Measurements from ENCODE around the gene NRF1. TPM values are rescaled to one million over a fixed set of nuclear protein-coding genes. Genes with fewer than 3 reads are reported as not detected.
"Not testable (repeated sequence)": the region's sequence is repeated elsewhere in the genome, so short reads cannot be mapped to it uniquely, and the experiment has no call there.

The NRF1 gene
- polyA plus RNA-seq, 5 donors: 21.3 to 27.2 (median 22.4) TPM

DNA sequence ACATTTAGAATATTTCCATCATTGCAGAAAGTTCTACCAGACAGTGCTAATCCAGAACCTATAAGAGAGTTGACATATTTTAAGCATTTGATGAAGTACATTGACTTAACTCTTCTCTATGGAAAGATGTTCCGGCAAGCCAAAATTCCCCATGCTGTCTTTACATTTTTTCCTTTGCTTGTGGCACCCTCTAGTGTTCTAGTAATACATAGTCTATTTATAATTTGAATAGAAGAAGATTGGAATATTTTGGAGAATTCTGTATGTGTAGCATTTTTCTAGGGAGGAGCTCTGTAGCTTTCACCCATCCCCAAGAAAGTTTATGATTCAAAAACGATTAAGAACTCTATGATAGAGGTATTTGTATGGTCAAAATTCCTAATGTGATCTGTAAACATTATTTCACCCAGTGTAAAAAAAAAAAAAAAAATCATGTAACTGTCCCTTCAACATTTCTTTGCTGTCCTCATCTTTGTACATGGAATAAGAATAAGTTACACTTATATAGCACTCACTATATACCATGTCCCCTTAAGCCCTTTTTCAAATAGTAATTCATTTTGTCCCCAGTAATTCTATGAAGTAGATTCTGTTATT, 33.2 kb downstream of the NRF1 start:
- DNase-seq: peak; percentile 25 to 28

GRCh38 chr7:129646369-129647021, 35.0 kb downstream of the NRF1 start:
- no peak for DNase-seq

DNA sequence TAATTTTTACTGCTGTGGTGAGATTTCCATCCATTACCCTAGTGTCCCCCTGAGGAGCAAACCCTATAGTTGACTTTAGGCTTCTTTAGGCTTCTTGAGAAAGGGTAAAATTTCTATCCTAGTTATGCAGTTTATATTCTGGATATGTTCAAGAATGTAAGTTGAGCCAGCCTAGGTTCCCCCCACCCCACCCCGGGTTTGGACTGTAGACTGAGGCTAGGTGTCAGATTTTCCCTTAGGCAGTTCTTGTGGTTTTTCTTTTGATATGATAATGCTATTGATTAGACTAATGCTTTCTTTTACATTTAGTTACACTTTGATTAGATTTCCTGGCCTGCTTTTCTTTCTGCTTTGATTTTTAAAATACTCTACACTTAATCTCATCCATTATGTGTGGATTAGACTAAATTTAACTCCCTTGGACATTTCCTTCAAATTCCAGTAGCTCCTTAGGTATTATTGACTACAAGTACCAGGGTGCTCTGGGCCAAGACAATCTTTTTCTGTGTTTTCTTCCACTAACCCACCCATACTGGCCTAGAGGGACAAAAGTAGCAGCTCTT, 37.7 kb downstream of the NRF1 start:
- no peak for DNase-seq

GRCh38 chr7:129650056-129650758, 38.7 kb downstream of the NRF1 start:
- no peak for DNase-seq

- no peak for DNase-seq
Measured at GRCh38 chr7:129652914-129653313, 41.4 kb downstream of the NRF1 start.

GRCh38 chr7:129655811-129656210, 44.3 kb downstream of the NRF1 start:
- no peak for DNase-seq

DNA sequence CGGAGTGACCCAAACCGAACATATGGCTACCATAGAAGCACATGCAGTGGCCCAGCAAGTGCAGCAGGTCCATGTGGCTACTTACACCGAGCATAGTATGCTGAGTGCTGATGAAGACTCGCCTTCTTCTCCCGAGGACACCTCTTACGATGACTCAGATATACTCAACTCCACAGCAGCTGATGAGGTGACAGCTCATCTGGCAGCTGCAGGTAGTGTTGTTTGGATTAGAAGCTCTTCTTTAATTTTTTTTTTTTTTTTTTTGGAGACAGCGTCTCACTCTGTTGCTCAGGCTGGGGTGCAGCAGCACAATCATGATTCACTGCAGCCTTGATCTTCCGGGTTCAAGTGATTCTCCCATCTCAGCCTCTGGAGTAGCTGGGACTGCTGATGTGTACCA, 45.8 kb downstream of the NRF1 start:
- no peak for DNase-seq

DNA sequence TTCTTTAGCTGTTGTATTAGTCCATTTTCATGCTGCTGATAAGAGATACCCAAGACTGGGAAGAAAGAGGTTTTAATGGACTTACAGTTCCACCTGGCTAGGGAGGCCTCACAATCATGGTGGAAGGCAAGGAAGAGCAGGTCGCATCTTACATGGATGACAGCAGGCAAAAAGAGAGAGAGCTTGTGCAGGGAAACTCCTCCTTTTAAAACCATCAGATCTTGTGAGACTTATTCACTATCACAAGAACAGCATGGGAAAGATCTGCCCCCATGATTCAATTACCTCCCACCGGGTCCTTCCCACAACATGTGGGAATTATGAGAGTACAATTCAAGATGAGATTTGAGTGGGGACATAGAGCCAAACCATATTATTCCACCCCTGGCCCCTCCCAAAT, 48.4 kb downstream of the NRF1 start:
- not testable (repeated sequence) for DNase-seq

GRCh38 chr7:129661645-129662182, 50.2 kb downstream of the NRF1 start:
- DNase-seq: no peak

DNA sequence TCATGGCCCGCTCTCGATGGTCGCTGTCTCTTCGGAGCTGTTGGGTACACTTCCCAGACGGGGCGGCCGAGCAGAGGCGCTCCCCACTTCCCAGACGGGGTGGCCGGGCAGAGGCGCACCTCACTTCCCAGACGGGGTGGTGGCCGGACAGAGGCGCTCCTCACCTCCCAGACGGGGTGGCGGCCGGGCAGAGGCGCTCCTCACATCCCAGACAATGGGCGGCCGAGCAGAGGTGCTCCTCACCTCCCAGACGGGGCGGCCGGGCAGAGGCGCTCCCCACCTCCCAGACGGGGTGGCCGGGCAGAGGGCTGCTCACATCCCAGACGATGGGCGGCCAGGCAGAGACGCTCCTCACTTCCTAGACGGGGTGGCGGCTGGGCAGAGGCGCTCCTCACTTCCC, 51.7 kb downstream of the NRF1 start:
- not testable (repeated sequence) for DNase-seq

DNA sequence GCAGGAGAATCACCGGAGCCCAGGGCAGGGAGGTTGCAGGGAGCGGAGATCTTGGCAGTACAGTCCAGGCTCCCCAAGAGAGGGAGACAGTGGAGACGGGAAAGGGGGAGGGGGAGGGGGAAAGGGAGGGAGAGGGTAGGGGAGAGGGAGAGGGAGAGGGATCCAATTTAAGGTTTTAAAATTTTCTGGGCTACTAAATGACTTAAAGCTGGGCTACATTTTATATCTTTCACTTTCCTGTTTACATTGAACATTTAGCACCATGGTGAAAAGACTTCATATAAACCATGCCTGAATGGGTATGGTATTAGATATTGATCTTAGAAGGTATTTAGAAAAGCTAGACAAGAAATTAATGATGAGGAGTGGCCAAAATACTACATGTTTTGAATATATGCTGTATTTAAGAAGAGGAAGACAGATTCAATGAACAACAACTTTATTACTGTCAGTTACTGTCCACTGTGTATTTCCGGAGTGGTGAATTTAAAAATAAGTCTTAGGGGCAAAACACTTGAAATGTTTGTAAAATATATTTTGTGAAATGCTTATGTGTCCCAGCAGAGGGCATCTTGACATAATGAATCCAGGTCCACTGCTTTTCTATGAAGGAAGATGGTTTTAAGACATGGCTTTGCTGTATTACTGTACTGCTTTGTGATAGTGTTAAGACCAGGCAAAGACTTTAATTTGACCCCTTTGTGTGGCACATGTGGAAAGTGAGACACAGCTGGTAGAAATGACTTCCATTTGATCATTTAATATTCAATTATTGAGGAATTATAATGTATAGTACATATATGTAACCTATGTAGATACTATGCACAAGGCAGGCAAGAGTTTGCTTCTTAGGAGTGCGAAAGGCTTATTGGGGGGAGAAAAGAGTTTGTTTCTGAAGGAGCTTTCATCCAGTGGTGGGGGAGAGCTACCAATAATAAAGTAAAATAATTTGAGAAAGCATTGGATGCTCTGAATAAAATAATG, 52.8 kb downstream of the NRF1 start:
- peak in 1 of 2 donors; percentile 35 for DNase-seq

- DNase-seq: no peak
Measured at GRCh38 chr7:129665013-129665401, 53.5 kb downstream of the NRF1 start.

DNA sequence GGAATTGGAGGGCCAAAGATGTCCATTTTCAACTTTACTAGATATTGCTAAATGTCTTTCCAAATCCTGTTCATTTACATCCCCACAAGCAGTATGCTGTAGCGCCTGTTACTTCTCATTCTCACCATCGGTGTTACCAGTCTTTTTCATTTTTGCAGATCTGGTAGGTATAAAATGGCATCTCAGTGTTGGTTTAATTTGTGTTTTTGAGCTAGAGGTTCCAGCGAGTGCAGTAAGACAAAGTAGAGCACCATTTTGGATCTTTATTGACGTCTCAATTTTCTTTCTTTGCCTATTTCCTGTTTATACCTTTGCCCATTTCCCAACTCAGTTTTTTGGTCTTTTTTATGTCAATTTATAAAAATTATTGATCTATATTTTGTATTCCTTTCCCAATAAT, 55.6 kb downstream of the NRF1 start:
- DNase-seq: no peak

GRCh38 chr7:129667551-129667950, 56.0 kb downstream of the NRF1 start:
- DNase-seq: no peak

GRCh38 chr7:129669901-129670300, 58.4 kb downstream of the NRF1 start:
- no peak for DNase-seq

DNA sequence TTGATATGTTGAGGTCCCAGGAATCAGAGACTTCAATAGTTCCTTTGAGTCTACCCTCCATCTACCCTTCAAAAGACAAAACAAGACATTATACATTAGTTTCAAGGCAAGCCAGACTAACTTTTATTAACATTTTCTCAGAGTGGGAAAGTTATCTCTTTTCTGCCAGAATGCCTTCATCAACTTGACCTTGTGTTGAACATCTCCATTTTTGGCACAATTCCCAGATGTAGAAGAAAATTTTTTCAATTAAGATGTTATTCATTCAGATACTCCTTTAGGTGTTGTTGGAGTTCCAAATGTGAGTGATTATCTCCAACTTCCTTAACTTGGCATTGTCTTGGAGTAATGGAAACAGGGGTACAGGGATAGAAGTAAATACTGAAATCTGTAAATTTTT, 59.1 kb downstream of the NRF1 start:
- no peak for DNase-seq

- DNase-seq: no peak
Measured at GRCh38 chr7:129671266-129671665, 59.7 kb downstream of the NRF1 start.

DNA sequence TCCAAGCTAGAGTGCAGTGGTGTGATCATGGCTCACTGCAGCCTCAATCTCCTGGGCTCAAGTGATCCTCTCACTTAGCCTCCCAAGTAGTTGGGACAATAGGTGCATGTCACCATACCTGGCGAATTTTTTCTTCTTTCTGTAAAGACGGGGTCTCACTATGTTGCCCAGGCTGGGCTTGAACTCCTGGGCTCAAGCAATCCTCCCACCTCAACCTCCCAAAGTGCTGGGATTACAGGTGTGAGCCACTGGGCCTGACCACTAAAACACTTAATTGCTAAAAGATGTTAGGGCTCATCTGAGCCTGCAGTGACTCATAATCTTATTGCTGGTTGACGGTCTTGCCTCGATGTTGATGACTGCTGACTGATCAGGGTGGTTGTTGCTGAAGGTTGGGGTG, 63.0 kb downstream of the NRF1 start:
- DNase-seq: not testable (repeated sequence)

DNA sequence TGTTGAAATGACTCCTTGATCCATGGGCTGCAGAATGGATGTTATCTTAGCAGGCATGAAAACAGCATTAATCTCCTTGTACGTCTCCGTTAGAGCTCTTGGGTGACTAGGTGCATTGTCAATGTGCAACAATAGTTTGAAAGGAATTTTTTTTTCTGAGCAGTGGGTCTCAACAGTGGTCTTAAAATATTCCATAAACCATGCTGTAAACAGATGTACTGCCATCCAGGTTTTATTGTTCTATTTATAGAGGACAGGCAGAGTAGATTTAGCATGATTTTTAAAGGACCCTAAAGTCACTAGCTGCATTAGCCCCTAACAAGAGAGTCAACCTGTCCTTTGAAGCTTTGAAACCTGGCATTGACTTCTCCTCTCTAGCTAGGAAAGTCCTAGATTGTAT, 64.0 kb downstream of the NRF1 start:
- DNase-seq: no peak

- no peak for DNase-seq
Measured at GRCh38 chr7:129676017-129676897, 64.7 kb downstream of the NRF1 start.

All from right lung (tissue), 5 donors.